Measurements from ENCODE around the gene RDH5. TPM values are rescaled to one million over a fixed set of nuclear protein-coding genes. Genes with fewer than 3 reads are reported as not detected.

The RDH5 gene
- total RNA-seq, 1 experiment from 2014 or later, result 6.2 TPM

DNA sequence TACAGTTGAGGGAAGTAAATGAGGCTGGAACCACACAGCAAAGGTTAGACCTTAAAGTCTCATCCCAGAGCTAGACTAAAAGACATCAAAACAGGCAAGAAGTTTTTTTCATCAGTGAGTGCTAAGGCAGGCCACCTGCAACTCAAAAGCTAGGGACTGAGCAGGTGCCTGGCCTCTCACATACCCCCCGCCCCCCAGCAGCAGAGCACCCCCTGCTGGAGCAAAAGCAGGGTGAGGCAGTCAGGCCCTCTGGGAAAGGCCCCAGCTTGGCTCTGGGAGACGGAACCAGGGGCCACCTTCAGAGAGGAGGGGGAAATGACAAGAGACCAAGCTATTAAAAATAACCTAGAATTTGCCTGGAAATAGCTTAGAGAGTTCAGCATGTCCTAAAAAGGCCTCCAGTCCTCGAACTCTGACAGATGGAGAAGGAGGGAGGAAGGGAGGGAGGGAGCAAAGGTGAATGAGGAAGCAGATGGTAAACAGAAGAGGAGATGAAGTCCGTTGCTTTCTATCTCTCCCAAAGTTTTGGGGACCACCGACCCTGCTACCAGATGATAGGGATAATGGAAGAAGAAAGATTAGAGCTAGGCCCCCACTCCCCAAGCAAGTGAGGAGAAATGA lies 14.3 kb upstream of the RDH5 start:
- TF ChIP-seq CEBPB (IDR thresholded peaks at IDR 0.05; ENCODE audit: low read depth) (no peak), ELF1 (IDR thresholded peaks at IDR 0.05; ENCODE audit: borderline replicate concordance, low read depth) (no peak), REST (IDR thresholded peaks at IDR 0.05; ENCODE audit: low read depth) (no peak), CTCF (IDR thresholded peaks at IDR 0.05 in 2 of 3, conservative IDR thresholded peaks at IDR 0.05 in 1 of 3; ENCODE audit: borderline replicate concordance in 1 of 3, insufficient read depth in 1 of 3, low read depth in 2 of 3, low read length in 2 of 3) (peak; percentile 67 to 70 (median 69); a peak in 5 of 6 replicates), JUND (IDR thresholded peaks at IDR 0.05) (no peak), ZBTB33 (IDR thresholded peaks at IDR 0.05; ENCODE audit: extremely low read depth, insufficient replicate concordance, low read length) (no peak), ZFX (IDR thresholded peaks at IDR 0.05) (no peak), RAD21 (IDR thresholded peaks at IDR 0.05; ENCODE audit: low read depth) (peak; percentile 42; the same call in 1 of the 2 replicates)
- Histone ChIP-seq H2AFZ (ENCODE audit: low read depth, low read length, poor library complexity, severe bottlenecking) (no peak overlapping the region), H3K4me2 (ENCODE audit: low read length) (no peak overlapping the region), H3K9ac (ENCODE audit: low read length) (no peak overlapping the region), H3K9me2 (ENCODE audit: insufficient read depth) (no peaks in the 10 kb centered on the region), H3K4me1 (ENCODE audit: control insufficient read depth in 1 of 2, insufficient read depth in 2 of 2, low read length in 2 of 2) (peaks cover 4 to 15% of the 10 kb centered on the region in 2 experiments; a peak in 3 of 4 replicates), H3K36me3 (ENCODE audit: control insufficient read depth in 1 of 2, insufficient read depth in 2 of 2, low read length in 2 of 2) (no peaks in the 10 kb centered on the region), H3K79me2 (ENCODE audit: insufficient read depth, low read length) (no peaks in the 10 kb centered on the region), H3K9me3 (ENCODE audit: control insufficient read depth in 1 of 2, insufficient read depth in 1 of 2, low read depth in 1 of 2, low read length in 2 of 2) (no peaks in the 10 kb centered on the region), H3K27ac (ENCODE audit: low read depth, low read length) (no peak overlapping the region), H3K4me3 (replicated peaks in 1 of 2; ENCODE audit: low read depth in 1 of 2, low read length in 2 of 2) (no peak overlapping the region), H3K27me3 (ENCODE audit: insufficient read depth, low read length) (peaks cover 15% of the 10 kb centered on the region; the same call in 1 of the 2 replicates), H4K20me1 (ENCODE audit: insufficient read depth) (no peaks in the 10 kb centered on the region)
- intact Hi-C loops (cut with micrococcal nuclease), result no loop called here
- POLR2A ChIA-PET, result no interaction called here
- DNase-seq (ENCODE audit: low read depth, low spot score) (no peak), ATAC-seq (peak; percentile 63)
- CTCF ChIA-PET, result interaction anchor here (0.8 to 2.9 kb wide), 8 partner anchors 10 to 32 kb away, joined by 3 to 19 read pairs (median 4); partner anchors contain the start of genes BLOC1S1 and RDH5
- RAD21 ChIA-PET (ENCODE audit: low non-redundant PET in 1 of 2, low total read pairs in 2 of 2, uncharacterized antibody in 2 of 2, unreplicated experiment in 2 of 2), result no interaction called here
- no TSS peak for BruUV-seq (replicated peaks)
